AG08395 (cell line): Measurements from ENCODE around the gene IAPP.
"Not testable (repeated sequence)": the region's sequence is repeated elsewhere in the genome, so short reads cannot be mapped to it uniquely, and the experiment has no call there.

Source experiments
- DNase-seq: peaks from one replicate; pipeline ENCODE4 v3.0.0; 2012; ENCODE audit warnings: mixed read lengths, low spot score

Gene IAPP

GRCh38 chr12:21372602-21373001 lies at the start of gene IAPP:
IAPP (plus strand) TSS chr12:21372902; CDS start chr12:21373352, 450 bp downstream.
- DNase-seq: no peak

GRCh38 chr12:21323736-21324135 lies 49.0 kb upstream of the IAPP start:
- no peak for DNase-seq

GRCh38 chr12:21324551-21324950 lies 48.2 kb upstream of the IAPP start:
- no peak for DNase-seq

- no peak for DNase-seq
These were observed 44.1 kb upstream of the IAPP start for GRCh38 chr12:21328578-21328977.

- DNase-seq: no peak
These were observed 41.9 kb upstream of the IAPP start for GRCh38 chr12:21330682-21331253.

- no peak for DNase-seq
These were observed 37.9 kb upstream of the IAPP start, which contains the start of gene SLCO1A2 for GRCh38 chr12:21334771-21335325. SLCO1A2 (minus strand) TSS chr12:21334917; CDS start chr12:21334647, 270 bp downstream.

GRCh38 chr12:21336656-21337055 lies 36.0 kb upstream of the IAPP start:
- DNase-seq: no peak

- no peak for DNase-seq
These were observed 35.2 kb upstream of the IAPP start for GRCh38 chr12:21337453-21337852.

GRCh38 chr12:21337959-21338744 lies 34.5 kb upstream of the IAPP start:
- DNase-seq: no peak

- DNase-seq: no peak
These were observed 32.8 kb upstream of the IAPP start for GRCh38 chr12:21339921-21340320.

- DNase-seq: no peak
These were observed 32.3 kb upstream of the IAPP start for GRCh38 chr12:21340403-21340802.

GRCh38 chr12:21341769-21342168 lies 30.9 kb upstream of the IAPP start:
- no peak for DNase-seq

GRCh38 chr12:21343636-21344035 lies 29.1 kb upstream of the IAPP start:
- DNase-seq: no peak

- no peak for DNase-seq
These were observed 26.0 kb upstream of the IAPP start for GRCh38 chr12:21346542-21347205.

GRCh38 chr12:21350975-21351374 lies 21.7 kb upstream of the IAPP start:
- DNase-seq: no peak

GRCh38 chr12:21353487-21353886 lies 19.2 kb upstream of the IAPP start:
- no peak for DNase-seq

- no peak for DNase-seq
These were observed 18.8 kb upstream of the IAPP start for GRCh38 chr12:21353948-21354347.

- no peak for DNase-seq
These were observed 18.1 kb upstream of the IAPP start for GRCh38 chr12:21354641-21355040.

- DNase-seq: not testable (repeated sequence)
These were observed 12.1 kb upstream of the IAPP start for GRCh38 chr12:21360632-21361031.

- DNase-seq: no peak
These were observed 3.3 kb upstream of the IAPP start for GRCh38 chr12:21369141-21369980.

- no peak for DNase-seq
These were observed 1.8 kb upstream of the IAPP start for GRCh38 chr12:21370845-21371449.
